Endodermal cell (in vitro differentiated cells): ENCODE measurements around the gene CHRNA5. TPM values are rescaled to one million over a fixed set of nuclear protein-coding genes. Genes with fewer than 3 reads are reported as not detected.

Experiments used
- DNase-seq: peaks from one replicate; pipeline ENCODE4 v3.0.0-alpha.2; 2017
- H3K27ac ChIP-seq: 2 replicates; pipeline ENCODE4 v1.5.1; 2013; ENCODE audit warnings: mild to moderate bottlenecking, low read depth, low read length, moderate library complexity
- H3K27me3 ChIP-seq: 2 replicates; pipeline ENCODE4 v1.6.1; 2013; ENCODE audit warnings: mild to moderate bottlenecking, low read length, moderate library complexity; ENCODE audit not compliant: insufficient read depth, control insufficient read depth, poor library complexity, severe bottlenecking
- H3K36me3 ChIP-seq: 2 replicates; pipeline ENCODE4 v1.7.0; 2013; ENCODE audit warnings: mild to moderate bottlenecking, low read length, moderate library complexity; ENCODE audit not compliant: control insufficient read depth, insufficient read depth
- H3K4me1 ChIP-seq: one replicate; pipeline ENCODE4 v1.7.0; 2013; ENCODE audit warnings: low read length; ENCODE audit not compliant: control insufficient read depth, insufficient read depth
- H3K4me3 ChIP-seq: 2 replicates; pipeline ENCODE4 v1.5.1; 2013; ENCODE audit warnings: mild to moderate bottlenecking, low read length, moderate library complexity
- H3K9ac ChIP-seq: 2 replicates; pipeline ENCODE4 v1.6.1; 2013; ENCODE audit warnings: mild to moderate bottlenecking, low read length, moderate library complexity; ENCODE audit not compliant: poor library complexity, severe bottlenecking; ENCODE audit errors: extremely low read depth
- H3K9me3 ChIP-seq: 2 replicates; pipeline ENCODE4 v1.6.1; 2013; ENCODE audit warnings: mild to moderate bottlenecking, low read length, moderate library complexity; ENCODE audit not compliant: control insufficient read depth
- H3K27ac Mint-ChIP-seq: 2 replicates; pipeline ENCODE4 v1.8.0; 2020; ENCODE audit warnings: mixed read lengths
- H3K27me3 Mint-ChIP-seq: 2 replicates; pipeline ENCODE4 v1.8.0; 2021; ENCODE audit warnings: mild to moderate bottlenecking, mixed read lengths; ENCODE audit not compliant: insufficient read depth
- H3K36me3 Mint-ChIP-seq: 2 replicates; pipeline ENCODE4 v1.8.0; 2020; ENCODE audit warnings: low read depth, mixed read lengths
- H3K4me1 Mint-ChIP-seq: 2 replicates; pipeline ENCODE4 v1.8.0; 2020; ENCODE audit warnings: mixed read lengths
- H3K4me3 Mint-ChIP-seq: 2 replicates; pipeline ENCODE4 v1.8.0; 2020; ENCODE audit warnings: mild to moderate bottlenecking, moderate library complexity, mixed read lengths
- H3K9me3 Mint-ChIP-seq: 2 replicates; pipeline ENCODE4 v1.8.0; 2020; ENCODE audit warnings: mild to moderate bottlenecking, mixed read lengths
- CTCF ChIP-seq: fragments of 200-600 bp; sonication (generic); conservative IDR thresholded peaks from 2 replicates; pipeline ENCODE4 v1.5.0; 2021; ENCODE audit warnings: antibody characterized with exemption, mild to moderate bottlenecking
- WGBS, 2 experiments: methylation state at CpG; one replicate each; pipeline versions ENCODE4 v1.1.5 to v1.1.7; 2013; ENCODE audit warnings: missing lambda C conversion rate in 2 of 2, mixed read lengths in 1 of 2; ENCODE audit not compliant: insufficient coverage in 1 of 2, insufficient read length in 1 of 2; 5-methylcytosine and 5-hydroxymethylcytosine counted together
- total RNA-seq, 2 donors: library from RNA; stranded (reverse); fragmentation: NEBNext Ultra II Directional in 1 of 2; extraction: Animal tissue kit (Norgen Biotek cat#: 25700) in 1 of 2; gene quantifications; 2 replicates in 1 of 2; 3 replicates in 1 of 2; pipeline ENCODE4 v1.2.1, GENCODE V29; 2021

The CHRNA5 gene
- total RNA-seq, 2 donors from 2014 or later, result 16.4 to 23.0 TPM

DNA sequence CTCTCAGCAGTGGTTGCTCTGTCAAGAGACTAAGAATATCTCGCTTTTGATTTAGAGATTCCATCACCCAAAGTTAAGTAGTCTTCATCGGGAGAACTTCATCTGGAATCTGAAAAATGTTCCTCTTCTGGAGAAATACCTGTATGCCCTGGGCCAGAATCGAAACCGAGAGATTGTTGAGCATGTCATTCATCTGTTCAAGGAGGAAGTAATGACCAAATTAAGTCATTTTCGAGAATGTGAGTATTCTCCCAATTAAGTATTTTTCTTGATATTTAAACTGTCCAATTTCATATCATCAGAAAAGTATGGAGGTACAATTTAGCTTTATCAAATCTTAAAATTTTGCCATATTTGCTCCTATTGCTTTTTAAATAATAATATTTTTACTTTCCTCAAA is 38.0 kb upstream of the CHRNA5 start:
- Histone ChIP-seq H3K4me1 (no peaks in the 10 kb centered on the region), H3K27ac (no peak overlapping the region), H3K4me3 (no peak overlapping the region), H3K36me3 (no peaks in the 10 kb centered on the region), H3K9ac (no peak overlapping the region), H3K9me3 (peaks cover 11% of the 10 kb centered on the region), H3K27me3 (no peaks in the 10 kb centered on the region)
- H3K4me3 Mint-ChIP-seq, result no peak overlapping the region
- peaks cover 37% of the 10 kb centered on the region for H3K9me3 Mint-ChIP-seq
- 83 to 95% methylated on average over 4 to 5 of the region's 5 CpGs for WGBS, 2 experiments
- no peak overlapping the region for H3K27ac Mint-ChIP-seq
- no peak for DNase-seq
- H3K36me3 Mint-ChIP-seq, result peaks cover 7% of the 10 kb centered on the region
- no peak for TF ChIP-seq CTCF
- no peaks in the 10 kb centered on the region for H3K4me1 Mint-ChIP-seq
- H3K27me3 Mint-ChIP-seq, result peaks cover 4% of the 10 kb centered on the region

DNA sequence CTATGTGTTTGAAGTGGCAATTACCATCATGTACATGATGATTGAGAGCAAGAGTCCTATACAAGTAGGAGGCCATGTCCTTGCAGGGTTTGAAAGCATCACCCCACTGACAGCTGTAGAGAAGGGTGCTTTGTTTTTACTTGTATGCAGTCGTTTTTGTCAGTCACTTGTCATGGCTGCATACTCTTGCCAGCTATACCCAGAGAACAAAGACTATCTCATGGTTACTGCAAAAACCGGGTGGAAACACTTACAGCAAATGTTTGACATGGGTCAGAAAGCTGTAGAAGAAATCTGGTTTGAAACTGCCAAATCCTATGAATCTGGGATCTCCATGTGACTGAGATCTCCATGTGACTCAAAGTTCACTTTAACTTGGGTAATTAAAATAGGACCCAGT is 32.0 kb upstream of the CHRNA5 start:
- H3K27ac Mint-ChIP-seq, result no peak overlapping the region
- H3K27me3 Mint-ChIP-seq, result no peaks in the 10 kb centered on the region
- no peak overlapping the region for H3K9ac ChIP-seq
- no peaks in the 10 kb centered on the region for H3K27me3 ChIP-seq
- H3K9me3 ChIP-seq, result no peaks in the 10 kb centered on the region
- no peak overlapping the region for H3K4me3 Mint-ChIP-seq
- H3K36me3 ChIP-seq, result no peaks in the 10 kb centered on the region
- no peak for TF ChIP-seq CTCF
- 56 to 68% methylated on average over 1 to 2 of the region's 2 CpGs for WGBS, 2 experiments
- H3K9me3 Mint-ChIP-seq, result peaks cover 3% of the 10 kb centered on the region
- no peaks in the 10 kb centered on the region for H3K4me1 Mint-ChIP-seq
- no peak for DNase-seq
- H3K4me1 ChIP-seq, result no peaks in the 10 kb centered on the region
- no peak overlapping the region for H3K27ac ChIP-seq
- no peaks in the 10 kb centered on the region for H3K36me3 Mint-ChIP-seq
- no peak overlapping the region for H3K4me3 ChIP-seq

DNA sequence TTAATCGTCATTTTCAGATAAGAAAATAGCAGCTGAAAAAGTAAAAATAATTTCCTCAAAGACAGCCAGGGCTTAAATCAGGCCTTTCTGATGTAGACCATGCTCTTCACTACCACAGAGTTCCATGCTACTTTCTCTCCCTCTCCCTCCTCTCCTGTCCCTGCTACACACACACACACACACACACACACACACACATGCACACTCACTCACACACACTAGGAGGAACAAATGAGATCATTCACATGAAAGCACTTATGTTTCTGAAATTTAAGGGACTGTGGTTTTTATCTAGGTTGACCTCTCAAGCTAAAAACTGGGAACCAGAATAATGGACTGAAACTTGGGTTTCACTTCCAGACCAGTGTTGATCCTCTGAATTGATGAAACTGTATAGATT is 29.2 kb upstream of the CHRNA5 start:
- no peak for DNase-seq
- Mint-ChIP-seq H3K27ac (no peak overlapping the region), H3K36me3 (no peaks in the 10 kb centered on the region), H3K9me3 (no peaks in the 10 kb centered on the region), H3K4me1 (no peaks in the 10 kb centered on the region), H3K27me3 (no peaks in the 10 kb centered on the region), H3K4me3 (no peak overlapping the region)
- Histone ChIP-seq H3K9me3 (no peaks in the 10 kb centered on the region), H3K36me3 (no peaks in the 10 kb centered on the region), H3K4me3 (no peak overlapping the region), H3K9ac (no peak overlapping the region), H3K27me3 (no peaks in the 10 kb centered on the region), H3K27ac (no peak overlapping the region), H3K4me1 (no peaks in the 10 kb centered on the region)
- no peak for TF ChIP-seq CTCF
- whole genome bisulfite sequencing, 2 experiments, result 100% methylated on average over 1 of the region's 1 CpG; no CpG with 5 or more reads in 1 of the 2 experiments
